ENCODE results near the gene KPNA1. TPM values are rescaled to one million over a fixed set of nuclear protein-coding genes. Genes with fewer than 3 reads are reported as not detected.

Gene KPNA1
- total RNA-seq, 2 donors from 2014 or later, result 90.5 to 93.4 TPM

DNA sequence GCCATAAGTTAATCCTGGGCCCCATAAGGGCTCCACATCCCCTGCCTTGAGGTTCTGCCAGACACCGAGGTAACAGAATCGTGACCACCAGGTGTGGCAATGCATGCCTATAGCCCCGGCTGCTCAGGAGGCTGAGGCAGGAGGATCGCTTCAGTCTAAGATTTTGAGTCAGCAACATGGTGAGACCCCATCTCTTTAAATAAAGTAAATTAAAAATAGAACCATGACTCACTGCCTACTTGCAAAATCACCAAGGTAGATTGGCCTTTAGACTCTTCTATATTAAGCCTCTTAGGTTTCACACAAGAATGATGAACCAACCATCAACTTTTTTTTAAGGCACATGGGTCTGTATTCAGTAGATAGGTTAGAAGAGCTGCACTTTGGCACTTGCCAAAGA is 108.5 kb downstream of the KPNA1 start:
- no peak overlapping the region for H3K9ac ChIP-seq (ENCODE audit: extremely low read depth, low read length, poor library complexity, severe bottlenecking)
- Mint-ChIP-seq H3K4me1 (no peaks in the 10 kb centered on the region), H3K36me3 (ENCODE audit: low read depth) (peaks cover 4% of the 10 kb centered on the region), H3K4me3 (no peak overlapping the region), H3K9me3 (no peaks in the 10 kb centered on the region), H3K27me3 (ENCODE audit: insufficient read depth) (no peaks in the 10 kb centered on the region), H3K27ac (no peak overlapping the region)
- TF ChIP-seq, protein P1, sequence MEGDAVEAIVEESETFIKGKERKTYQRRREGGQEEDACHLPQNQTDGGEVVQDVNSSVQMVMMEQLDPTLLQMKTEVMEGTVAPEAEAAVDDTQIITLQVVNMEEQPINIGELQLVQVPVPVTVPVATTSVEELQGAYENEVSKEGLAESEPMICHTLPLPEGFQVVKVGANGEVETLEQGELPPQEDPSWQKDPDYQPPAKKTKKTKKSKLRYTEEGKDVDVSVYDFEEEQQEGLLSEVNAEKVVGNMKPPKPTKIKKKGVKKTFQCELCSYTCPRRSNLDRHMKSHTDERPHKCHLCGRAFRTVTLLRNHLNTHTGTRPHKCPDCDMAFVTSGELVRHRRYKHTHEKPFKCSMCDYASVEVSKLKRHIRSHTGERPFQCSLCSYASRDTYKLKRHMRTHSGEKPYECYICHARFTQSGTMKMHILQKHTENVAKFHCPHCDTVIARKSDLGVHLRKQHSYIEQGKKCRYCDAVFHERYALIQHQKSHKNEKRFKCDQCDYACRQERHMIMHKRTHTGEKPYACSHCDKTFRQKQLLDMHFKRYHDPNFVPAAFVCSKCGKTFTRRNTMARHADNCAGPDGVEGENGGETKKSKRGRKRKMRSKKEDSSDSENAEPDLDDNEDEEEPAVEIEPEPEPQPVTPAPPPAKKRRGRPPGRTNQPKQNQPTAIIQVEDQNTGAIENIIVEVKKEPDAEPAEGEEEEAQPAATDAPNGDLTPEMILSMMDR (conservative IDR thresholded peaks at IDR 0.05), result no peak
- no peak overlapping the region for H3K4me3 ChIP-seq (ENCODE audit: low read length)
- H3K9me3 ChIP-seq (ENCODE audit: control insufficient read depth, low read length), result no peaks in the 10 kb centered on the region
- no peaks in the 10 kb centered on the region for H3K27me3 ChIP-seq (ENCODE audit: control insufficient read depth, insufficient read depth, low read length, poor library complexity, severe bottlenecking)
- no peak overlapping the region for H3K27ac ChIP-seq (ENCODE audit: low read depth, low read length)
- DNase-seq, result no peak
- no peaks in the 10 kb centered on the region for H3K4me1 ChIP-seq (ENCODE audit: control insufficient read depth, insufficient read depth, low read length)
- WGBS, 2 experiments (ENCODE audit: insufficient coverage in 1 of 2, insufficient read length in 1 of 2), result 94% methylated on average over 4 of the region's 4 CpGs; no CpG with 5 or more reads in 1 of the 2 experiments
- H3K36me3 ChIP-seq (ENCODE audit: control insufficient read depth, insufficient read depth, low read length), result peaks cover 44% of the 10 kb centered on the region

DNA sequence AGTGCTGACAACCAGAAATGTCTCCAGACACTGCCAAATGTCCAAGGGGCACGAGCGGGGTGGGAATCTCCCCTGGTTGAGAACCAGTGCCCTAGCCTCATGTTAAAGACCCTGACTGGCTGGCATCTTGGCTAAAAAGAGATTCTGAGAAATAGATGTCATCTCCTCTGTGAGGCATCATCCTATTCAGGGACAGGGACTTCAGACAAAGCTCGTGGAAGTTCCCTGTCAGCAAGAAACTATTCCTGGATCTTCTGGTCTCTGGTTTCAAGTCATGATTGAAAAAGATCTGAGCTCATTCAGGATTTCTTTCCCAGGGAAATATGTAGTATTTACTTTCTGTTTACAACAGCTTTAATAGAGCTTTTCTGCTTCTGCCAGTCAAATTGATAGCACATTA is 109.7 kb downstream of the KPNA1 start:
- no peaks in the 10 kb centered on the region for H3K4me1 ChIP-seq (ENCODE audit: control insufficient read depth, insufficient read depth, low read length)
- Mint-ChIP-seq H3K9me3 (no peaks in the 10 kb centered on the region), H3K4me1 (no peaks in the 10 kb centered on the region), H3K27ac (no peak overlapping the region), H3K4me3 (no peak overlapping the region), H3K36me3 (ENCODE audit: low read depth) (peaks cover 4% of the 10 kb centered on the region), H3K27me3 (ENCODE audit: insufficient read depth) (no peaks in the 10 kb centered on the region)
- H3K27ac ChIP-seq (ENCODE audit: low read depth, low read length), result no peak overlapping the region
- no peak for DNase-seq
- H3K4me3 ChIP-seq (ENCODE audit: low read length), result no peak overlapping the region
- 92 to 98% methylated on average over 3 of the region's 3 CpGs for WGBS, 2 experiments (ENCODE audit: insufficient coverage in 1 of 2, insufficient read length in 1 of 2)
- no peaks in the 10 kb centered on the region for H3K27me3 ChIP-seq (ENCODE audit: control insufficient read depth, insufficient read depth, low read length, poor library complexity, severe bottlenecking)
- no peaks in the 10 kb centered on the region for H3K9me3 ChIP-seq (ENCODE audit: control insufficient read depth, low read length)
- H3K9ac ChIP-seq (ENCODE audit: extremely low read depth, low read length, poor library complexity, severe bottlenecking), result no peak overlapping the region
- TF ChIP-seq, protein P1 (conservative IDR thresholded peaks at IDR 0.05), result no peak
- peaks cover 34% of the 10 kb centered on the region for H3K36me3 ChIP-seq (ENCODE audit: control insufficient read depth, insufficient read depth, low read length)

DNA sequence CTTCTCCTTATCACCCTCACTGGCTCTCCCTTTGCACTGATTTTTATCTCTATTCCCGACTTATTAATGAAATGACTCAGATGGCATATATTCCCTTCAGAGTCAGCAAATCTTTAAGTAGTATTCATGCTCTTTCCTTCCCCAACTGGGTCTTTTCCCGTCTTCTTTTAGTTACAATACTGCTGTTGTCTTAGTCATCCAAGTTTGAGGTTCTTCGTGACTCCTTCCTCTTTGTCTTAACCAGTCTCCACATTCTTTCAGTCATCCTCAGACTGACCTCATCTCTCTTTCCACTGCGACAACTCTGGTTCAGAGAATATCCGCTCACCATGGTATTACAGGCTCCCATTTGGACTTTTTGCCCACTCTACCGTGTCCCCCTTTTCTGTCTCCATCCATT is 111.2 kb downstream of the KPNA1 start:
- no peak overlapping the region for H3K9ac ChIP-seq (ENCODE audit: extremely low read depth, low read length, poor library complexity, severe bottlenecking)
- 91 to 95% methylated on average over 6 of the region's 6 CpGs for WGBS, 2 experiments (ENCODE audit: insufficient coverage in 1 of 2, insufficient read length in 1 of 2)
- peaks cover 4% of the 10 kb centered on the region for H3K36me3 Mint-ChIP-seq (ENCODE audit: low read depth)
- H3K9me3 ChIP-seq (ENCODE audit: control insufficient read depth, low read length), result no peaks in the 10 kb centered on the region
- H3K27ac Mint-ChIP-seq, result no peak overlapping the region
- peaks cover 28% of the 10 kb centered on the region for H3K36me3 ChIP-seq (ENCODE audit: control insufficient read depth, insufficient read depth, low read length)
- no peaks in the 10 kb centered on the region for H3K27me3 ChIP-seq (ENCODE audit: control insufficient read depth, insufficient read depth, low read length, poor library complexity, severe bottlenecking)
- H3K4me3 Mint-ChIP-seq, result no peak overlapping the region
- H3K27ac ChIP-seq (ENCODE audit: low read depth, low read length), result no peak overlapping the region
- H3K4me3 ChIP-seq (ENCODE audit: low read length), result no peak overlapping the region
- TF ChIP-seq, protein P1 (conservative IDR thresholded peaks at IDR 0.05), result no peak
- no peaks in the 10 kb centered on the region for H3K4me1 ChIP-seq (ENCODE audit: control insufficient read depth, insufficient read depth, low read length)
- H3K9me3 Mint-ChIP-seq, result no peaks in the 10 kb centered on the region
- no peaks in the 10 kb centered on the region for H3K4me1 Mint-ChIP-seq
- DNase-seq, result no peak
- no peaks in the 10 kb centered on the region for H3K27me3 Mint-ChIP-seq (ENCODE audit: insufficient read depth)
